ENCODE results near the gene MICA. TPM values are rescaled to one million over a fixed set of nuclear protein-coding genes. Genes with fewer than 3 reads are reported as not detected.
"Not testable (repeated sequence)": the region's sequence is repeated elsewhere in the genome, so short reads cannot be mapped to it uniquely, and the experiment has no call there.

Gene MICA
- total RNA-seq, 2 donors from 2014 or later, result 12.5 to 13.7 TPM

- H3K36me3 ChIP-seq (ENCODE audit: control insufficient read depth, insufficient read depth, low read length), result no peaks in the 10 kb centered on the region
- H3K4me1 ChIP-seq (ENCODE audit: control insufficient read depth, insufficient read depth, low read length), result no peaks in the 10 kb centered on the region
- H3K4me3 Mint-ChIP-seq, result peak overlapping the region; percentile 75
- DNase-seq, result peak; percentile 84
- H3K27me3 ChIP-seq (ENCODE audit: control insufficient read depth, insufficient read depth, low read length, poor library complexity, severe bottlenecking), result peaks cover 36% of the 10 kb centered on the region
- peaks cover 5% of the 10 kb centered on the region for H3K36me3 Mint-ChIP-seq (ENCODE audit: low read depth)
- WGBS, 2 experiments (ENCODE audit: insufficient coverage in 1 of 2, insufficient read length in 1 of 2), result 23 to 24% methylated on average over 15 to 30 of the region's 30 CpGs
- peaks cover 26% of the 10 kb centered on the region for H3K4me1 Mint-ChIP-seq
- peak overlapping the region; percentile 80 for H3K4me3 ChIP-seq (ENCODE audit: low read length)
- no peak for TF ChIP-seq CTCF (conservative IDR thresholded peaks at IDR 0.05)
- H3K27ac ChIP-seq (ENCODE audit: low read depth, low read length), result no peak overlapping the region
- H3K9me3 Mint-ChIP-seq, result peaks cover 26% of the 10 kb centered on the region
- peaks cover 36% of the 10 kb centered on the region for H3K27me3 Mint-ChIP-seq (ENCODE audit: insufficient read depth)
- H3K9me3 ChIP-seq (ENCODE audit: control insufficient read depth, low read length), result peaks cover 33% of the 10 kb centered on the region
- peak overlapping the region; percentile 48 for H3K27ac Mint-ChIP-seq
- no peak overlapping the region for H3K9ac ChIP-seq (ENCODE audit: extremely low read depth, low read length, poor library complexity, severe bottlenecking)
Measured at GRCh38 chr6:31400467-31401289, 2.7 kb upstream of the MICA start.

- H3K27ac ChIP-seq (ENCODE audit: low read depth, low read length), result no peak overlapping the region
- Mint-ChIP-seq H3K4me3 (peak overlapping the region; percentile 75), H3K9me3 (peaks cover 26% of the 10 kb centered on the region), H3K27me3 (ENCODE audit: insufficient read depth) (peaks cover 36% of the 10 kb centered on the region), H3K27ac (no peak overlapping the region), H3K4me1 (peaks cover 30% of the 10 kb centered on the region), H3K36me3 (ENCODE audit: low read depth) (peaks cover 5% of the 10 kb centered on the region)
- H3K36me3 ChIP-seq (ENCODE audit: control insufficient read depth, insufficient read depth, low read length), result no peaks in the 10 kb centered on the region
- TF ChIP-seq CTCF (conservative IDR thresholded peaks at IDR 0.05), result no peak
- peaks cover 36% of the 10 kb centered on the region for H3K27me3 ChIP-seq (ENCODE audit: control insufficient read depth, insufficient read depth, low read length, poor library complexity, severe bottlenecking)
- DNase-seq, result no peak
- no peaks in the 10 kb centered on the region for H3K4me1 ChIP-seq (ENCODE audit: control insufficient read depth, insufficient read depth, low read length)
- 78 to 82% methylated on average over 4 of the region's 4 CpGs for WGBS, 2 experiments (ENCODE audit: insufficient coverage in 1 of 2, insufficient read length in 1 of 2)
- H3K9me3 ChIP-seq (ENCODE audit: control insufficient read depth, low read length), result peaks cover 33% of the 10 kb centered on the region
- no peak overlapping the region for H3K9ac ChIP-seq (ENCODE audit: extremely low read depth, low read length, poor library complexity, severe bottlenecking)
- no peak overlapping the region for H3K4me3 ChIP-seq (ENCODE audit: low read length)
Measured at GRCh38 chr6:31401403-31401802, 2.0 kb upstream of the MICA start.

GRCh38 chr6:31402324-31403282 is 792 bp upstream of the MICA start:
- Histone ChIP-seq H3K9ac (ENCODE audit: extremely low read depth, low read length, poor library complexity, severe bottlenecking) (no peak overlapping the region), H3K36me3 (ENCODE audit: control insufficient read depth, insufficient read depth, low read length) (no peaks in the 10 kb centered on the region), H3K27ac (ENCODE audit: low read depth, low read length) (no peak overlapping the region), H3K27me3 (ENCODE audit: control insufficient read depth, insufficient read depth, low read length, poor library complexity, severe bottlenecking) (peaks cover 36% of the 10 kb centered on the region), H3K4me1 (ENCODE audit: control insufficient read depth, insufficient read depth, low read length) (no peaks in the 10 kb centered on the region), H3K9me3 (ENCODE audit: control insufficient read depth, low read length) (peaks cover 24% of the 10 kb centered on the region), H3K4me3 (ENCODE audit: low read length) (peak overlapping the region; percentile 88)
- 39 to 74% methylated on average over 12 to 27 of the region's 27 CpGs for WGBS, 2 experiments (ENCODE audit: insufficient coverage in 1 of 2, insufficient read length in 1 of 2)
- H3K27me3 Mint-ChIP-seq (ENCODE audit: insufficient read depth), result peaks cover 36% of the 10 kb centered on the region
- TF ChIP-seq CTCF (conservative IDR thresholded peaks at IDR 0.05), result no peak
- peak overlapping the region; percentile 86 for H3K4me3 Mint-ChIP-seq
- no peak for DNase-seq
- H3K9me3 Mint-ChIP-seq, result peaks cover 20% of the 10 kb centered on the region
- H3K36me3 Mint-ChIP-seq (ENCODE audit: low read depth), result peaks cover 2% of the 10 kb centered on the region
- peaks cover 30% of the 10 kb centered on the region for H3K4me1 Mint-ChIP-seq
- peak overlapping the region; percentile 65 for H3K27ac Mint-ChIP-seq

GRCh38 chr6:31404061-31404364 is 618 bp downstream of the MICA start:
- not testable (repeated sequence) for H3K9me3 Mint-ChIP-seq

More at GRCh38 chr6:31404061-31404364, 618 bp downstream of the MICA start:
- WGBS, 2 experiments (ENCODE audit: insufficient coverage in 1 of 2, insufficient read length in 1 of 2), result 0 to 1% methylated on average over 9 to 13 of the region's 13 CpGs
- not testable (repeated sequence) for H3K27ac ChIP-seq (ENCODE audit: low read depth, low read length); H3K9me3 ChIP-seq (ENCODE audit: control insufficient read depth, low read length); DNase-seq; H3K4me1 ChIP-seq (ENCODE audit: control insufficient read depth, insufficient read depth, low read length); H3K36me3 ChIP-seq (ENCODE audit: control insufficient read depth, insufficient read depth, low read length); H3K36me3 Mint-ChIP-seq (ENCODE audit: low read depth)
- H3K27me3 ChIP-seq (ENCODE audit: control insufficient read depth, insufficient read depth, low read length, poor library complexity, severe bottlenecking), result peaks cover 36% of the 10 kb centered on the region
- Mint-ChIP-seq H3K27me3 (ENCODE audit: insufficient read depth) (peaks cover 36% of the 10 kb centered on the region), H3K4me1 (peaks cover 30% of the 10 kb centered on the region), H3K27ac (peak overlapping the region; percentile 96), H3K4me3 (peak overlapping the region; percentile 86)
- H3K9ac ChIP-seq (ENCODE audit: extremely low read depth, low read length, poor library complexity, severe bottlenecking), result peak overlapping the region; percentile 42
- H3K4me3 ChIP-seq (ENCODE audit: low read length), result peak overlapping the region; percentile 88

Measured in endodermal cell (in vitro differentiated cells).